OCI-LY7 (cell line): ENCODE measurements around the gene HEPN1.

Experiments
- EZH2phosphoT487 ChIP-seq: fragments of 200-600 bp; sonication (generic); IDR thresholded peaks from 2 replicates; pipeline ENCODE4 v1.6.1; 2018; ENCODE audit warnings: low read depth, borderline replicate concordance, mild to moderate bottlenecking, mixed run types, antibody characterized with exemption, low read length, moderate library complexity, mixed read lengths
- TF ChIP-seq, protein P1 (sequence below): fragments of 200-600 bp; sonication (generic); conservative IDR thresholded peaks from 2 replicates; pipeline ENCODE4 v1.5.1; 2014; ENCODE audit warnings: mild to moderate bottlenecking, antibody characterized with exemption, low read length, moderate library complexity, mixed read lengths

- TF ChIP-seq, protein P1, sequence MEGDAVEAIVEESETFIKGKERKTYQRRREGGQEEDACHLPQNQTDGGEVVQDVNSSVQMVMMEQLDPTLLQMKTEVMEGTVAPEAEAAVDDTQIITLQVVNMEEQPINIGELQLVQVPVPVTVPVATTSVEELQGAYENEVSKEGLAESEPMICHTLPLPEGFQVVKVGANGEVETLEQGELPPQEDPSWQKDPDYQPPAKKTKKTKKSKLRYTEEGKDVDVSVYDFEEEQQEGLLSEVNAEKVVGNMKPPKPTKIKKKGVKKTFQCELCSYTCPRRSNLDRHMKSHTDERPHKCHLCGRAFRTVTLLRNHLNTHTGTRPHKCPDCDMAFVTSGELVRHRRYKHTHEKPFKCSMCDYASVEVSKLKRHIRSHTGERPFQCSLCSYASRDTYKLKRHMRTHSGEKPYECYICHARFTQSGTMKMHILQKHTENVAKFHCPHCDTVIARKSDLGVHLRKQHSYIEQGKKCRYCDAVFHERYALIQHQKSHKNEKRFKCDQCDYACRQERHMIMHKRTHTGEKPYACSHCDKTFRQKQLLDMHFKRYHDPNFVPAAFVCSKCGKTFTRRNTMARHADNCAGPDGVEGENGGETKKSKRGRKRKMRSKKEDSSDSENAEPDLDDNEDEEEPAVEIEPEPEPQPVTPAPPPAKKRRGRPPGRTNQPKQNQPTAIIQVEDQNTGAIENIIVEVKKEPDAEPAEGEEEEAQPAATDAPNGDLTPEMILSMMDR, result no peak
- no peak for TF ChIP-seq EZH2phosphoT487
Measured at GRCh38 chr11:124886476-124886875, 32.6 kb upstream of the HEPN1 start.
